HG02938 (cell line): ENCODE measurements around the gene PRMT2.
A peak's percentile ranks its signal among the peaks of the same experiment; 100 is the strongest.

Experiments used
- ATAC-seq: cut with Tn5 transposase; IDR thresholded peaks from one replicate; pipeline ENCODE4 v1.9.1; 2021; ENCODE audit warnings: mild to moderate bottlenecking, moderate library complexity; ENCODE audit not compliant: unreplicated experiment

Gene PRMT2

GRCh38 chr21:46635324-46636180, at the start of gene PRMT2:
PRMT2 (plus strand) TSS chr21:46635674; CDS start chr21:46636952, 1,278 bp downstream.
- peak; percentile 83 for ATAC-seq

- ATAC-seq = no peak
Observed at GRCh38 chr21:46594276-46594675, 41.2 kb upstream of the PRMT2 start.

GRCh38 chr21:46596201-46596600, 39.3 kb upstream of the PRMT2 start:
- ATAC-seq = no peak

GRCh38 chr21:46597031-46597430, 38.4 kb upstream of the PRMT2 start:
- ATAC-seq = no peak

GRCh38 chr21:46597896-46598343, 37.6 kb upstream of the PRMT2 start:
- ATAC-seq = no peak

GRCh38 chr21:46598581-46599572, 36.6 kb upstream of the PRMT2 start:
- ATAC-seq = no peak

GRCh38 chr21:46600305-46600704, 35.2 kb upstream of the PRMT2 start:
- no peak for ATAC-seq

GRCh38 chr21:46600978-46601377, 34.5 kb upstream of the PRMT2 start:
- ATAC-seq = no peak

GRCh38 chr21:46603228-46603627, 32.2 kb upstream of the PRMT2 start:
- ATAC-seq = no peak

- ATAC-seq = no peak
Observed at GRCh38 chr21:46604329-46604974, 31.0 kb upstream of the PRMT2 start.

GRCh38 chr21:46604975-46605766, 30.3 kb upstream of the PRMT2 start, which contains the start of gene S100B:
S100B (minus strand) TSS chr21:46605082; CDS start chr21:46602415, 2,667 bp downstream.
- ATAC-seq = no peak

GRCh38 chr21:46605767-46606426, 29.6 kb upstream of the PRMT2 start:
- no peak for ATAC-seq

- no peak for ATAC-seq
Observed at GRCh38 chr21:46606427-46606813, 29.1 kb upstream of the PRMT2 start.

GRCh38 chr21:46607636-46608035, 27.8 kb upstream of the PRMT2 start:
- no peak for ATAC-seq

GRCh38 chr21:46608672-46609111, 26.8 kb upstream of the PRMT2 start:
- ATAC-seq = no peak

- no peak for ATAC-seq
Observed at GRCh38 chr21:46610018-46610701, 25.3 kb upstream of the PRMT2 start.

GRCh38 chr21:46613391-46613790, 22.1 kb upstream of the PRMT2 start:
- no peak for ATAC-seq

- ATAC-seq = no peak
Observed at GRCh38 chr21:46616050-46616449, 19.4 kb upstream of the PRMT2 start.

- ATAC-seq = no peak
Observed at GRCh38 chr21:46616656-46617055, 18.8 kb upstream of the PRMT2 start.
